Stimulated activated naive CD8-positive, alpha-beta T cell treated with anti-CD3 and anti-CD28 coated beads, Interleukin-15, amount 100 ng/mL, for 72 hours (primary cell): ENCODE data around the gene DENND1C.

Experiments used
- ATAC-seq: fragments of 150-1000 bp; cut with Tn5 transposase; 2 replicates; pipeline ENCODE4 v1.10.0; 2021; ENCODE audit warnings: mild to moderate bottlenecking, moderate library complexity
- DNase-seq, 2 donors: peaks; one replicate each; pipeline ENCODE4 v3.0.0; 2021 to 2022
- H3K27ac Mint-ChIP-seq, 2 donors: one replicate each; pipeline ENCODE4 v1.8.0; 2022; ENCODE audit warnings: mild to moderate bottlenecking in 2 of 2, mixed read lengths in 2 of 2, moderate library complexity in 2 of 2
- H3K27me3 Mint-ChIP-seq: one replicate; pipeline ENCODE4 v1.8.0; 2022; ENCODE audit warnings: mixed read lengths
- H3K4me1 Mint-ChIP-seq: one replicate; pipeline ENCODE4 v1.8.0; 2022; ENCODE audit warnings: mild to moderate bottlenecking, mixed read lengths
- H3K4me3 Mint-ChIP-seq, 2 donors: one replicate each; pipeline ENCODE4 v1.8.0; 2022; ENCODE audit warnings: mild to moderate bottlenecking in 2 of 2, mixed read lengths in 2 of 2, moderate library complexity in 1 of 2
- H3K9me3 Mint-ChIP-seq, 2 donors: one replicate each; pipeline ENCODE4 v1.8.0; 2022; ENCODE audit warnings: mixed read lengths in 2 of 2

The DENND1C gene

DNA sequence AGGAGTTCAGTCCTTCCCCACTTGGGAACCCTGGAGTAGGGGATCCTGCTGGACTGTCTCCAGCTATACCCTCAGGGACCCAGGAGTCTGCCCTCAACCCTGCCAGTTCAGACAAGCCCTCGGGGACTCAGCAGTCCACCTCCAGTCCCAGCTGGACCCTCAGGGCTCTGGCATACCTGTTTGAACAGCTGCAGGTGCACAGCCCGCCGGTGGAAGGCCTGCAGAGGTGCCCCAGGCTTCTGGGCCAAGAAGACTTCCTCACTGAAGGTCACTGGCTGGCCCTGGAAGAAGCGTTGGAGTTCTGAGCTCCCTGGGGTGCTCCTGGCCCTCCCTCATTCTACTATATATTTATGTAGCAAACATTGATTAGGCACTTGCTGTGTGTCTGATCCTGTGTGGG, 8.9 kb downstream of the DENND1C start:
- H3K4me3 Mint-ChIP-seq: no peak overlapping the region
- H3K4me1 Mint-ChIP-seq: peaks cover 12% of the 10 kb centered on the region
- H3K9me3 Mint-ChIP-seq: no peaks in the 10 kb centered on the region
- H3K27ac Mint-ChIP-seq: no peak overlapping the region
- DNase-seq: no peak
- H3K27me3 Mint-ChIP-seq: no peaks in the 10 kb centered on the region
- no peak for ATAC-seq

DNA sequence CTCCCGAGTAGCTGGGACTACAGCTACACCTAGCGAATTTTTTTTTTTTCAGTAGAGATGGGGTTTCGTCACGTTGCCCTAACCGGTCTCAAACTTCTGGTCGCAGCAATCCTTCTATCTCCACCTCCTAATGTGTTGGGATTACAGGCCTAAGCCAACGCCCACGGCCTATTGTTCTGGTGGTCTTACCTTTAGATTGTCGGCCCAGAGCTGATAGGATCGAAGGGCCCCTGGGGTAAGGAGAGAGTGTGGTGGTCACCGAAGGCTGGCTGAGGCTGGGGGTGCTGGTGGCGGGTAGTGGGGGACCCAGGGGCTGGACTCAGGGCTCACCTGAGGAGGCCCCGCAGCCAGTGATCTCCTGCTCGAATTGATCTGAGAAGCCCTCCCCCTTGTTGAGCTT, 10.5 kb downstream of the DENND1C start:
- Mint-ChIP-seq H3K27ac (no peak overlapping the region), H3K4me3 (no peak overlapping the region), H3K4me1 (peaks cover 8% of the 10 kb centered on the region), H3K27me3 (no peaks in the 10 kb centered on the region), H3K9me3 (no peaks in the 10 kb centered on the region)
- ATAC-seq (no peak), DNase-seq (no peak)

DNA sequence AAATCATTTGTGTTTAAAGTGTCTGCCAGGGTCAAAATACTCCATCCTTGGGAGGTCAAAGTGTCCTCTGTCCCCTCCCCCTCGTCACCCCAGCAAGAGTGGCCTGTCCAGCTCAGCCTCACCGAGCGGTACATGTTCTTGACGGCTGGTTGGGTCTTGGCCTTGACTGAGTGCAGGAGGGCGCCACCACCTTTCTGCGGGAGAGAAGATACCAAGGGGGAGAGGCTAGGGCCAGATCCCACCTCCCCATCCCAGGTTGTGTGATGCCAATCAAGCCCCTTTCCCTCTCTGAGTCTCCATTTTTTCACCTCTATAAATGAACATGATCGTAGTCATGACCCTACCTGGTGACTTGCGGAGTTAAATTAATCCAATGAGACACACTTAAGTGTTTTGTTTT, 11.4 kb downstream of the DENND1C start:
- DNase-seq (no peak), ATAC-seq (no peak)
- Mint-ChIP-seq H3K4me3 (no peak overlapping the region), H3K4me1 (peaks cover 11% of the 10 kb centered on the region), H3K27ac (no peak overlapping the region), H3K27me3 (no peaks in the 10 kb centered on the region), H3K9me3 (no peaks in the 10 kb centered on the region)

DNA sequence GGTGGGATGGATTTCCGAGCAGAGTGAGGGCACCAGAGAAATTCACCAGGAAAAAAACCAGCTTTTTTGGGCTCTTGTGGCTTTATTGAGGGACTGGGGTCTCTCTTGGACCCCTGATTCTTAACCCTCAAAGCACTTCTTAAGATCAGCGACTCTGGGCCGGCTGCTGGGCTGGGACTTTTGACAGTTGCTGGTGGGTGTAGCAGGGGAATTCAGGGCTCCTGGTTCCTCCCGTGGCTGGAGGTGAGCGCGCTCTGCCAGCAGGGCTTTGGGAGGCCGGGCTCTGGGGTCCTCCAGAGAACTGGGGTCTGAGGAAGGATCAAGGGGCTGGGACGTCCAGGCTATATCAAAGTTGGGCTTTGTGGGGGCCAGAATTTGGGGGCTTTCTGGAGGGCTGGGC, 14.2 kb downstream of the DENND1C start:
- peak overlapping the region; percentile 36 to 49 for H3K27ac Mint-ChIP-seq
- DNase-seq: no peak
- H3K4me3 Mint-ChIP-seq: no peak overlapping the region
- no peak for ATAC-seq
- no peaks in the 10 kb centered on the region for H3K27me3 Mint-ChIP-seq
- H3K4me1 Mint-ChIP-seq: peaks cover 20% of the 10 kb centered on the region
- H3K9me3 Mint-ChIP-seq: no peaks in the 10 kb centered on the region

DNA sequence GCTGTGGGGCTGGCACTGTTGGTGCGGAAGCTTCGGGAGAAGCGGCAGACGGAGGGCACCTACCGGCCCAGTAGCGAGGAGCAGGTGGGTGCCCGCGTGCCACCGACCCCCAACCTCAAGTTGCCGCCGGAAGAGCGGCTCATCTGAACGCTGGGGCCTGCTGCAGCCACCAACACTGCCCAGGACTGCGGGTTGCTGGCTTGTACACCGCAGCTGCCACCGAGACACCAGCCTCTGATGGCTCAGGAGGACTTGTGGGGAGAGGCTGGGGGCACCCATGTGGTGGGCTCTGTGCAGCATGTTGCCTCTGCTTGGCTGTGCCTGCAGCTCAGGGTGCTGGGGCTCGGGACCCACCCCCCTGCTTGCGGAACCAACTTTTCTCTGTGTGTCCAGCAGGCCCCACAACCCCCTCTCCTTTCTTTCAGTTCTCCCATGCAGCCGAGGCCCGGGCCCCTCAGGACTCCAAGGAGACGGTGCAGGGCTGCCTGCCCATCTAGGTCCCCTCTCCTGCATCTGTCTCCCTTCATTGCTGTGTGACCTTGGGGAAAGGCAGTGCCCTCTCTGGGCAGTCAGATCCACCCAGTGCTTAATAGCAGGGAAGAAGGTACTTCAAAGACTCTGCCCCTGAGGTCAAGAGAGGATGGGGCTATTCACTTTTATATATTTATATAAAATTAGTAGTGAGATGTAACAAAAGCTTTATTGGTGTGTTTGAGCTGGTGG, 14.9 kb downstream of the DENND1C start:
- Mint-ChIP-seq H3K9me3 (no peaks in the 10 kb centered on the region), H3K27ac (peak overlapping the region in 1 of 2 donors; percentile 91)
- ATAC-seq: peak; percentile 27

DNA sequence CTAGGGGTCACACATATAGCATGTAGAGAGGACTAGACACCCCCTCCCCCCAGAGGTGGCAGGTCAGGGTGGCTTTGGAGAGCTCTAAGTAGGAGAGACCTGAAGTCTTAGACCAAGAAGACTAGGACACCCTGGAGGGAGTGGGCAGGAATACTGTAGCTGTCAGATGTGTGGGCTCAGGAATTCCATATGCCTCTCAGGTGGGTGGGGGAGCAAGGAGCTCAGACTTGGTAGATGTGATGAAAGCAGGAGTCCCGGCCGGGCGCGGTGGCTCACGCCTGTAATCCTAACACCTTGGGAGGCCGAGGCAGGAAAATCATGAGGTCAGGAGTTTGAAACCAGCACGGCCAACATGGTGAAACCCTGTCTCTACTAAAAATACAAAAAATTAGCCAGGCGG, 15.9 kb downstream of the DENND1C start:
- Mint-ChIP-seq H3K9me3 (no peaks in the 10 kb centered on the region), H3K4me1 (peaks cover 20% of the 10 kb centered on the region), H3K4me3 (no peak overlapping the region), H3K27ac (peak overlapping the region in 1 of 2 donors; percentile 66), H3K27me3 (no peaks in the 10 kb centered on the region)
- no peak for DNase-seq
- no peak for ATAC-seq

More for the DNA sequence above, 14.9 kb downstream of the DENND1C start:
- no peak for DNase-seq
- no peaks in the 10 kb centered on the region for H3K27me3 Mint-ChIP-seq
- peaks cover 20% of the 10 kb centered on the region for H3K4me1 Mint-ChIP-seq
- no peak overlapping the region for H3K4me3 Mint-ChIP-seq

DNA sequence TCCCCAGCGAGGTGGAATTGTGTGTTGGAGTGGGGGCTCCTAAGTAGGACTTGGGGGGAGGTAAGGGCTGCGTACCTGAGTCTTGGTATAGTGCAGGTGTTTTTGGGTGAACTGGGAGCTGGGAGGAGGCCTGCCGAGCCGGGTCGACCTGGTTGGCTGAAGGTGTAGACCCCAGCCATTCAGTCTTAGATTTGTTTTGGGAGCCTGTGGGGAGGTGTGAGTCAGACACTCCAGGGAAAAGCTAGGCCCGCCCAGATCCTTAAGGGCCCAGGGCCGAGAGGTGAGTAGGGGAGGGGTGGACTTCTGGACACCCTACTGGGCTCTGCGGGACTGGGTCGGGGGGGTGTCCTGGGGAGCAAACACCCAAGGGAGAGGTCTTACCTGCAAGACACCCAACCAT, 16.6 kb downstream of the DENND1C start:
- H3K4me3 Mint-ChIP-seq: peak overlapping the region; percentile 3 to 85

DNA sequence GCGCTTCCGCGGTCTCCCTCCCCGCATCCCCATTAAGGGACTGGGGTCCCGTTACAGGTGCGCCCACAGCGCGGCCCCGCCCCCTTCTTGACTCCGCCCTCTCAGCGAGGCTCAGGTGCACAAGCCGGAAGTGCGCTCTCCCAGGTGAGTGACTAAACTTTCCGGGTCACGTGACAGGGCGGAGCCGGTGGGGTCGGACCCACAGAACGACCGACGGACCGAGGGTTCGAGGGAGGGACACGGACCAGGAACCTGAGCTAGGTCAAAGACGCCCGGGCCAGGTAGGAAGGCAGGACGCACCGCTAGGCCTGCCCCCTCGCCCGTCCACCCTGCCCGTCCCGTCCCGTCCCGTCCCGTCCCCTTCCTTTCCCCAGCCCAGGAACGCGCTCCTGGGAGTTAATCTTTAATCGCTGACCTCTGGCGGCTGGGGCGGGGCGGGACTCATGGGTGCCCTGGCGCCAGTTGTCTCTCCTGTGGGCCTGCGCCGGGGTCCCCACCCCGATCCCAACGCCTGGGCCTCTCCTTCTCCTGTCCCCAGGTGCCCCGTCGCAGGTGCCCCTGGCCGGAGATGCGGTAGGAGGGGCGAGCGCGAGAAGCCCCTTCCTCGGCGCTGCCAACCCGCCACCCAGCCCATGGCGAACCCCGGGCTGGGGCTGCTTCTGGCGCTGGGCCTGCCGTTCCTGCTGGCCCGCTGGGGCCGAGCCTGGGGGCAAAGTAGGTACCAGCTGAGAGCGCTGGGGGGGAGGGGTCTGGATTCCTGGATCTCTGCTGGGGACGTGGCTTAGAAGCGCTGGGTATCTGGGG, 17.3 kb downstream of the DENND1C start, which contains the start of gene CRB3:
Gene CRB3 (plus strand): TSS at position 202 of the 804 bp plus-strand sequence. CDS start 431 bp downstream, at position 633.
- peak in 1 of 2 donors; percentile 34 for DNase-seq

More for the DNA sequence above, 16.6 kb downstream of the DENND1C start:
- ATAC-seq: no peak
- Mint-ChIP-seq H3K27ac (peak overlapping the region in 1 of 2 donors; percentile 84), H3K27me3 (no peaks in the 10 kb centered on the region), H3K9me3 (no peaks in the 10 kb centered on the region), H3K4me1 (peaks cover 23% of the 10 kb centered on the region)
- DNase-seq: no peak

DNA sequence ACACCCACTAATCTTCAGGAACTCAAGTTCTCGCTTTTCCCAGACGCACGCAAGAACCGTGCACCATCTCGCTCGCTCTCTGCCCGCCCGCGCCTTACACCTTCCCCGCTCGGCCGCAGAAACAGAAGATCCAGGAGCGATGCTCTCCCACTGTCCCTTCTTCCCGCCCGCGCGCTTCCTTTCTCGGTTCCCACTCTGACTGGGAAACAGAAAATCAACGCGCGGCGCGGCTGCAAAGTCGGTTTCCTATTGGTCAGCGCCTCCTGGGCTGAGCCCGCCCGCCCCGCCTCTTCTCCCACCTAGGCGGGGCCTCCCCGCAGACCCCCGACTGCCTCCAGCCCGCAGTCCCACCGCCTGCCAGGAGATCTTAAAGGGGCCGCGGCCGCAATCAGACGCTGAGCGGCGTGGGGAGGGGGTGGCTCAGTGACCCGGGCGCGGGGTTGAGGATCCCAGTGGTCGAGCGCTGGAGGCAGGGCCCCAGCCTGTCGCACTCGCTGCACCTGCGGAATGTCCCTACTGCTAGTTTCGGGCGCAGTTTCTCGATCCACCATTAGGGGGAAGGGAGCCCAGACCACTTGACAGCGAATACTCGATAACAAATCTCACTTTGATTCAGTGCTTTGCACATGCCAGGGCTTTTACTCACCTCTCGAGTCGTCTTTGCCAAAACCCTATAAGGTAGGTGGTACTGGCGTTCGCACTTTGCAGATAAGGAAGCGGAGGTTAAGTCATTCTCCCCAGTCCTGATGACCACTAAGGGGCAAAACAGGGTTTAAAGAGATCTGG, 21.3 kb downstream of the DENND1C start:
- H3K27ac Mint-ChIP-seq: peak overlapping the region; percentile 77 to 78
- peaks cover 2 to 11% of the 10 kb centered on the region in 2 donors for H3K9me3 Mint-ChIP-seq
- H3K4me1 Mint-ChIP-seq: peaks cover 42% of the 10 kb centered on the region
- DNase-seq: peak; percentile 98 to 99
- peak overlapping the region; percentile 88 to 97 for H3K4me3 Mint-ChIP-seq
- ATAC-seq: peak; percentile 86
- H3K27me3 Mint-ChIP-seq: no peaks in the 10 kb centered on the region

More for the DNA sequence above, 17.3 kb downstream of the DENND1C start, which contains the start of gene CRB3:
- H3K4me3 Mint-ChIP-seq: peak within 1 kb of the TSS; percentile 67 to 85
- ATAC-seq: no peak
- H3K27me3 Mint-ChIP-seq: no peaks in the 10 kb centered on the region
- H3K9me3 Mint-ChIP-seq: no peaks in the 10 kb centered on the region
- peak within 1 kb of the TSS in 1 of 2 donors; percentile 85 for H3K27ac Mint-ChIP-seq
- peaks cover 26% of the 10 kb centered on the region for H3K4me1 Mint-ChIP-seq

DNA sequence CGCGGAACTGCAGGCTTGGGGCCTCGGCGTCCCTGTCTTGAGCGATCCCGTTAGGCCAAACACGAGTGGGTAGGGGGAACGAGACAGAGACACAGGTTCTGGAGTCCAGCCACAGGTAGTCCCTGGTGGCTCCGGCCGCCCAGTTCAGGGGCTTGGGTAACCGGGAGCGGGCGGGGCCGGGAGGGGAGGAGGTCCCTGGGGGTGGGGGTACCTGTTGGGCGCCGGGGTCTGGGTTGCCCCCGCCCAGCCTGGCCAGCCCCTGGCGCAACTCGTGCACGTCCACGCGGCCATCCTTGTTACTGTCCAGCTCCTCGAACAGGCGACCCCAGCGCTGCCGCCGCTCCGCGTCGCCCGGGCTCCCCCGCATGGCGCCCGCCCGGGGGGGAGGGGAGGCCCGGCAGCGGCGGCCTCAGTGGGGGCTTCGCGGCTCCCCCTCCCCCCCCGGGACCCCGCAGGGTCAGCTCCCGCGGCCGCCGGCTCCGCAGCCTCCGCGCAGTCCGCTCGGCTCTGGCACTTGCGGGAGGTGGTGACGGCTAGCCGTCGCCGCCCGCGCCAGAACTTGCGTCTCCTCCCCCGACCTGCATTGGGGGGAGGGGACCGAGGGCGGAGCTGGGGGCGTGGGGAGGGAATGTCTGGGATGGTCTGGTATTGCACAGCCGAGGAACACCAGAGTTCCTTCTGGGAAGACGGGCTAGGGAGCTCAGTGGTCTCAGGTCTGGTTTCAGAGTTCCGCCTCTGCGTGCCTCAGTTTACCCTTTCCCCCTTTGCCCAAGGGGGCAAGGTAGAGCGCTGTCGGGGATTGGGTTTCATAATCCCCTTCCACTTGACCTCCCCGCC, 22.1 kb downstream of the DENND1C start, which contains the start of gene SLC25A23:
Gene SLC25A23 (minus strand): TSS at position 531 of the 837 bp plus-strand sequence. CDS start 164 bp downstream, at position 367.
- H3K9me3 Mint-ChIP-seq: peaks cover 8 to 19% of the 10 kb centered on the region in 2 donors

DNA sequence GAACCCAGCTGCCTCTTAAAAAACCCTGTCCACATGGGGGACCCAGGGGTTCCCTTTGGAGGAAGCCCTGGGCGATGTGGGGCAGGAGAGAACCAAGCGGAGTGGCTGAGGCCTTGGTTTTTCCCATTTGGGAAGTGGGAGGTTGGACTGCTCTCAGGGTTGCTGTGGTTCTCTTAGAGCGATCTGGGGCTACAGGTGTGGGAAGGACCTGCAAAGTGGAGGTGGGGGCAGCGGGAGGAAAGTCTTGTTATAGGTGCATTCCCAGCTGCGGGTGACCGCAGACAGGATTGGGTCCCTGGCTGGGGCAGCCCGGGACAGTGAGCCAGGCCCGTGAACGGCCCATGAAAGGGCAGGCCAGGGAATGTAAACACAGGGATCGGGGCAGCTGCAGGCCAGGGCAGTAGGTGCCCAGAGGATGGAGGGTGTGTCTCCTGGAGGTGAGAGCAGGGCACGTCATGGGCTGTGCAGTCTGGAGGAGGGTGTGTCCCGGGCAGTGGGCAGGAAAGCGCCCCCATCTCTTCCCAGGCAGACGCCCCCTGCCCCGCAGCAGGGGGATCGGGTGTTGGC, 22.8 kb downstream of the DENND1C start:
- no peak for DNase-seq
- Mint-ChIP-seq H3K4me1 (peaks cover 29% of the 10 kb centered on the region), H3K4me3 (peak overlapping the region; percentile 83 to 99), H3K9me3 (peaks cover 12 to 26% of the 10 kb centered on the region in 2 donors), H3K27ac (peak overlapping the region; percentile 76 to 93), H3K27me3 (no peaks in the 10 kb centered on the region)
- ATAC-seq: no peak

More for the DNA sequence above, 22.1 kb downstream of the DENND1C start, which contains the start of gene SLC25A23:
- peak within 1 kb of the TSS; percentile 77 to 93 for H3K27ac Mint-ChIP-seq
- ATAC-seq (peak; percentile 35), DNase-seq (peak; percentile 50 to 56)
- peak within 1 kb of the TSS; percentile 97 to 99 for H3K4me3 Mint-ChIP-seq
- H3K27me3 Mint-ChIP-seq: no peaks in the 10 kb centered on the region
- H3K4me1 Mint-ChIP-seq: peaks cover 36% of the 10 kb centered on the region

DNA sequence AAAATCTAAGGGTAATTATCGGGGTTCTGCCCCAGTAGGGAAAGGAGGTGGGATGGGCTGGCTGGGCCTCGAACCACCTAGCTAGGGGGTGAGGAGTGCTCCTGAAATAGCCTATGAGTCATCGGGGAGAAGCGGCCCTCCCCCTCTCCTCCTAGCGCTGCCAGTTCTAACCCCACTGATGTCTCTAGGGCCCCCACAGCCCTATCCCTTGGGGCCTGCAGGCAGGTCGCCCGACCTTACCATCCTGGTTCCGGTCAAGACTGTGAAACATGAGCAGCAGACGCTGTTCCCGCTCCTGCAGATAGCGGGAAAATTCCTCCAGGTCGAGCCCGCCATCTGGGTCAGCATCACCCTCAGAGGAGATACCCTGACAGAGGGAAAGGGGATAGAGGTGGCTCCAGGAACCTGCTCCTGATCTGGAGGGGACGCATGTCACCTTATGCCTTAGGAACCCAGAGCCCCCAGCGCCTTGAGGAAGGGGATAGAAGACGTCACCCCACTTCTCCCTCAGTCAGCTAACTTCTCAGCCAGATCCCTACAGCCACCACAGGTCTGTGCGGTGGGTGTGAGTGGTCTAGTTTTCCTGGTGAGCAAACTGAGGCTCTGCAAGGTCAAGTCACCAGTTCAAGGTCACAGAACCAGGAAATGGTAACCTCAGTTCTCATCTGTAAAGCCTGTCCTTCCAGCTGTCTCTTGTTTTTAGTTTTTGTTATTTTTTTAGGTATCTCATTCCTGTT, 23.5 kb downstream of the DENND1C start:
- H3K27ac Mint-ChIP-seq: no peak overlapping the region
- DNase-seq (no peak), ATAC-seq (no peak)
- peak overlapping the region; percentile 83 to 99 for H3K4me3 Mint-ChIP-seq
- H3K4me1 Mint-ChIP-seq: peaks cover 28% of the 10 kb centered on the region
- no peaks in the 10 kb centered on the region for H3K27me3 Mint-ChIP-seq
- H3K9me3 Mint-ChIP-seq: peaks cover 16 to 32% of the 10 kb centered on the region in 2 donors

DNA sequence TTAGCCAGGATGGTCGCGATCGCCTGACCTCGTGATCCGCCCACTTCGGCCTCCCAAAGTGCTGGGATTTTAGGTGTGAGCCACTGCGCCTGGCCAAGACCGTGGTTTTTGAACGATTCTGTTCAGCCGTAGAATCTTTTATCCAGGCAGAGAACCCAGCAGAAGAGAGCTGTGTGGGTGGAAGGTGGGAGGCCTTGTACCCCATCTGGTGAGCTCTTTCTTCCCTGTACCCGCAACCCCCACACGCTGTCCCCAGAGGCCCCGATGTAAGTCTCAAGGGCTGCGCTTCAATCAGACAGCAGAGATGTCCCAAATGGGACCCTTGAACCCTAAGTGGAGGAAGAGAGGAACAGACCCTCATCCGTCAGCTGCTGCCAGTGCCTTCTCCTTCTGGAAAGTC, 25.7 kb downstream of the DENND1C start:
- Mint-ChIP-seq H3K9me3 (peaks cover 16 to 32% of the 10 kb centered on the region in 2 donors), H3K4me3 (no peak overlapping the region), H3K27ac (no peak overlapping the region), H3K27me3 (no peaks in the 10 kb centered on the region), H3K4me1 (peaks cover 28% of the 10 kb centered on the region)
- DNase-seq: no peak
- no peak for ATAC-seq
